EL (cell line): Measurements from ENCODE around the gene SASH3.
A peak's percentile ranks its signal among the peaks of the same experiment; 100 is the strongest.

Source experiments
- DNase-seq: peaks from one replicate; pipeline ENCODE4 v3.0.0-alpha.2; 2016

The SASH3 gene

GRCh38 chrX:129818123-129818522 lies 38.4 kb downstream of the SASH3 start:
- no peak for DNase-seq

- peak; percentile 35 for DNase-seq
These were observed 43.4 kb downstream of the SASH3 start for GRCh38 chrX:129823115-129823514.

GRCh38 chrX:129823522-129823921 lies 43.8 kb downstream of the SASH3 start:
- no peak for DNase-seq

DNA sequence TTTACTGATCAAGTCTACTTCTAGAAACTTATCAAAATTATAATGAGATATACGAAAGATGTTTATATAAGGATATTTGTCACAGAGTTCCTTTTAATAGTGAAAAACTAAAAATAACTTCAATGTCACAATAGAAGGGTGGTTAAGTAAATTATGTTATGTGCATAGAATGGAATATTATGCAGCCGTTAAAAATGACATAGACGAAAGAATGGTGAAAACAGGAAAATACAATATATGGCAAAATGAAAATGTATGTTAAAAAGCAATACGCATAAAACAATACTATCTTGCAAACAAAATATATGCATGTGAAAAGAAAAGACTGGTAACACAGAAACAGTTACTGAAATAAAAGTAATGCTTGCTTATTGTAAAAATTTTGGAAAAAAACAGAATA lies 44.9 kb downstream of the SASH3 start:
- no peak for DNase-seq

- no peak for DNase-seq
These were observed 46.2 kb downstream of the SASH3 start for GRCh38 chrX:129825746-129826505.

- no peak for DNase-seq
These were observed 50.7 kb downstream of the SASH3 start for GRCh38 chrX:129830494-129830893.

DNA sequence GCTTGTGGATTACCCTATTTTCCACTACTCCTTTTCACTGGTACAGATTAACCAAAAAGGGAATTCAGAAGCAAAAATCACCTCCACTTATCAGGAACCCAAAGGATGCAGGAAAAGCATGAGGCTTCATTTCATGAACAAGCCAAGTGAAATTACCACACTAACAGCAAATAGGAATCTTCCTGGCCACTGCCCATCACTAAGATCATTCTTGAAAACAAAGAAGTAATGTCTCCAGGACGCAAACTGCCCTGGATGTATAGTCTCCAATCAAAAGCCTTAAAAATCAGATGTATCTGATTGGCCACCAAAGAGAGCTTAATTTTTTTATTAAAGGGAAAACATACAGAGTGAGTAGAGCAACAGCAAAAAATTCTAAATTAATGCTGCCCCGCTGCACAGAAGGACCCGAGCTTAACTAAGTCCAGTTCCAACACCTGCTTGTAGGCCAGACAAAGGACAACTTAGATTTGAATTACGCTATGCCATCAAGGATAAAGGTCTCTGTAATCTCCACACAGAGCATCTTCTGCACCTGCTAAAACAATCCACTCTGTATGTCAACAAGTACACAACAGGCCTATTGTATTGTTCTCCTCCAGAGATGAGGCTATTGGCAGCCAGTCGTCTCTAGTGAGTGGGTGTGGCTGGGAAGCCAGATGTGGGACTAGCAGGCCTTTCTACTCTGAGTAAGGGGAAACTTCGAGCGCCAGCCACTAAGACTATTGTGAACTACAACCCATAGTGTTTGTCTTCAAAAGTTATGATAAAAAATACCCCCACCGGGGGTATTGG lies 51.5 kb downstream of the SASH3 start:
- no peak for DNase-seq

DNA sequence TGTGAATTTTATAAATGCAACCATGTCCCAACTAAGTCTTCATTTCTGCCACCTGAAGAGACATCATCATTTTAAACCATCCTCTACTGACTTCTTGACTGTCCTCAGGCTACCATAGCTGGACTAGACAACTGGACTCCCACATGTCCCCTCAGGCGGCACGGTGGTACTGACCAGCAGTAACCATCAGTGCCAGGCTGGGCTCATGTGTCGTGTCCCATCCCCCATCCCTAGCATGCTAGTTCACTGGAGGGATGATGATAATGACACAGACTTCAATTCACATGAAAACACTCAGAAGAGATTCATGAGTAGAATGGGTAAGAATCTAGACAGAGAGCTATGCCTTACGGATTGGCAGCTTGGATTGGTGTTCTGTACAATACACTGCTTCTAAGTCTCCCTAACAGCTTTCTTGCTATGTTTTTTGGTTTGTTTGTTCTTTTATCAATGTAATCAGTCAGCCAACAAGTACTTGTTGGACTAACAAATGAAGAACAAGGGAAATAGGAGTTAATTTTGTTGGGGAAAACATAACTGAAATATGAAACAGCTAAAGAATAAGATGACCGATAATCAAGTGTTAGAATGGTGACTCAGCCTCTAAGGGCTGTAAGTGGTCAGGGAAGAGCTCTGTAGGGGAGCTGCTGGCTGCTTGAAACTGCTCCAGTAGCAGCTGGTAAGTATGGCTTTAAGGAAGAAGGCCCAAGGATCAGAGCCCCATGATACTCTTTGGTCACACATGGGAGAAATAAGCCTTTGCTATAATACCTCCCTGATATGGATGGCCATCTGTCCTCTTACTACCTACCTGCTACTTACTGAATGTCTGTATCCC lies 53.6 kb downstream of the SASH3 start:
- DNase-seq: peak; percentile 63

GRCh38 chrX:129836827-129837226 lies 57.1 kb downstream of the SASH3 start:
- no peak for DNase-seq

- no peak for DNase-seq
These were observed 60.6 kb downstream of the SASH3 start for GRCh38 chrX:129840344-129840743.

DNA sequence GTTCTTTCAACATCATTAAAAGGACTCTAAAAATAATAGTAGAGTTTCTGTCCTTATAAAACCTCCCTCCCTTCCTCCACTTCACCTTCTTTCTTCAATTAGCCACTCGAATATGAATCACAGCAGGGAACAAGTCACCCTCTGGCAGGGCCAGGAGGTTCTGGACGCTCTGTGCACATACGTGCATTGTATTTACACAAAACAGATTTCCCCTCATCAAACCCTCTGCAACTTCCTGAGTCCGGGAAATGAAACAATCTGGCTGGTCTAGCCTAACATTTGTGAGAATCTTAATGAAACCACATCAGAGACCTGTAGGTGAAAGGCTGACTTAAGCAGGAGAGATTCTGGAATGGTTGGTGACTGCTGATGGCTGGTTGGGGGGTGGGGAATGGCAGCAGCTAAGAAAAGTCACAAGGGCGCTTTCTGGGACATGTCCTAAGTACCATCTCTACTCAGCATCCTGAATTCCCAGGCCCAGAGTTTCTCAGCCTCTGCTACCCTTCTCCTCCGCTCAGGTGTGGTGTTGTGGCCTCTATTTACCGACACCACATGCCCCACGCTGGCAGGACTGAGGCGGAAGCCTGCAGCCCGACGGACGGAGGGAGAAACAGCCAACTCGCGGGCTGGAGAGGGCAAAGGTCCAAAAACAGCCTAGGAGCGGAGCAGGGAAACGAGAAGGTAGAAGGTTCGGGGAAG lies 62.9 kb downstream of the SASH3 start:
- peak; percentile 18 for DNase-seq

DNA sequence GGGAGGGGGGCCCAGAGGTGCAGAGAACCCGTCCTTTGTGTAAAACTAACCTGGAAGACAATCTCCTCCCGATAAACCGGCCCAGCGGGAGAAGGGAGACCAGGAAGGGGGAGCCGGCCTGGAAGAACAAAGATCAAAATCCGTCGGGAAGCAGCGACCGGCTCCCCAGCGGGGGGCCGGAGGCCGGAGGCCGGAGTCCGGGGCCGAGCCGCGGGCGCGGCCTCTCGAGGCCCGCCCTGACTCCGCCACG lies 63.4 kb downstream of the SASH3 start:
- no peak for DNase-seq

DNA sequence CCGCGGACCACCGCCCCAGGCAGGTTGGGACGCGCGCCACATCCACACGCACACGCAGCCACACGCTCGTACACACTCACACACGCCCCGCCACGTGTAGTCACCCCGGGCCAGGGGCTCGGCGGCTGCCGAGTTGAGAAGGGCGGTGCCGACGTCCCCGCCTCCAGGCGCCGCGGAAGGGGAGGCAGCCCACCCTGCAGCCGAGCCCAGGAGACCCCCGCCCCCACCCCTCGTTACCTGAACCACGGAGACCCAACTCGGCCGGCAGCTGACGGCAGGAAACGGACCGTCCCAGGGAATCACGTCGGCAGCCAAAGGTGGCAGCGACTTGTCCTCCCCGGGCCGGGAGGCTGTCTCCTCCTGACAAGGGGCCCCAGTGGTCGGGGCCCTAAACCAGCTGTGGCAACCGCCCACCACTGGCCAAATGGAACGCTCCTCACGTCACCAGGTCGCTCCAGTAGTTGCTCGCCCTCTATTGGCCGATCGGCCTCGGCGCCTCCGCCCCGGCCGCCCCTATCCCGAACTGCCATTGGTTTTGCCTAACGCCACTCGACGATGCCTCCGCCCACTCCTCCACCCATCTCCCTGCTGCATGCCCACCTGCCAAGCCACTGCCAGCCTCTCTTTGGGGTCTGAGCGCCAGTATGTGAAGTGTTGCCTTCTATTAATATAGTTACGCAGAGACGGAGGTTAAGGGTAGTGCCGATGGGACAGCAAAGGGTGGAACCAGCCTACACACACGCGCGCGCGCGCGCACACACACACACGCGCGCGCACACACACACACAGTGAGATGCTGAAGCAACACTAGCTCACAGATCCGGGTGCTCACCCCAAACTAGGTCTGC lies 63.9 kb downstream of the SASH3 start, which contains the start of gene ZDHHC9:
Gene ZDHHC9 (minus strand): TSS at position 428 of the 848 bp plus-strand sequence. CDS start 1,941 bp downstream, outside the sequence.
- DNase-seq: peak; percentile 84
